Neural cell (in vitro differentiated cells): ENCODE results near the gene GFRA1. TPM values are rescaled to one million over a fixed set of nuclear protein-coding genes. Genes with fewer than 3 reads are reported as not detected.

Source experiments
- H2AFZ ChIP-seq: fragments of 200-600, 300-800 bp; sonication (generic), shearing (Covaris generic); 2 replicates; pipeline ENCODE4 v1.6.0; 2014; ENCODE audit warnings: low read depth, mild to moderate bottlenecking, antibody characterized with exemption, low read length, moderate library complexity
- H3F3A ChIP-seq: fragments of 200-600 bp; shearing (Covaris generic); 2 replicates; pipeline ENCODE4 v1.6.1; 2016; ENCODE audit warnings: mild to moderate bottlenecking, moderate library complexity, mixed read lengths, antibody characterized with exemption, low read length; ENCODE audit not compliant: insufficient read depth, poor library complexity, severe bottlenecking
- H3K27ac ChIP-seq: fragments of 200-600, 300-800 bp; sonication (generic), shearing (Covaris generic); 2 replicates; pipeline ENCODE4 v1.5.1; 2014; ENCODE audit warnings: mild to moderate bottlenecking, low read length, moderate library complexity
- H3K27me3 ChIP-seq: fragments of 300-800, 200-600 bp; sonication (generic), shearing (Covaris generic); 2 replicates; pipeline ENCODE4 v1.6.0; 2014; ENCODE audit warnings: mild to moderate bottlenecking, low read depth, low read length, moderate library complexity; ENCODE audit not compliant: insufficient read depth
- H3K36me3 ChIP-seq: fragments of 300-800, 200-600 bp; sonication (generic), shearing (Covaris generic); 2 replicates; pipeline ENCODE4 v1.5.1; 2014; ENCODE audit warnings: mild to moderate bottlenecking, antibody characterized with exemption, low read length, moderate library complexity; ENCODE audit not compliant: insufficient read depth
- H3K4me2 ChIP-seq: fragments of 300-800, 200-600 bp; sonication (generic), shearing (Covaris generic); 2 replicates; pipeline ENCODE4 v1.6.0; 2014; ENCODE audit warnings: mild to moderate bottlenecking, low read length
- H3K4me3 ChIP-seq: fragments of 300-800, 200-600 bp; sonication (generic), shearing (Covaris generic); 2 replicates; pipeline ENCODE4 v1.5.1; 2014; ENCODE audit warnings: mild to moderate bottlenecking, low read length, moderate library complexity
- H3K79me2 ChIP-seq: fragments of 200-600 bp; shearing (Covaris generic); replicated peaks from 2 replicates; pipeline ENCODE4 v1.6.0; 2014; ENCODE audit warnings: mild to moderate bottlenecking, low read length, moderate library complexity; ENCODE audit not compliant: insufficient read depth
- H3K9ac ChIP-seq: fragments of 300-800, 200-600 bp; sonication (generic), shearing (Covaris generic); 2 replicates; pipeline ENCODE4 v1.6.1; 2016; ENCODE audit warnings: mild to moderate bottlenecking, low read length, mixed read lengths
- H3K9me2 ChIP-seq: fragments of 200-600 bp; shearing (Covaris generic); 2 replicates; pipeline ENCODE4 v1.6.1; 2016; ENCODE audit warnings: mild to moderate bottlenecking, low read length, mixed read lengths; ENCODE audit not compliant: insufficient read depth
- H3K9me3 ChIP-seq: fragments of 200-600, 300-800 bp; sonication (generic), shearing (Covaris generic); 2 replicates; pipeline ENCODE4 v1.6.1; 2016; ENCODE audit warnings: mild to moderate bottlenecking, mixed run types, low read length, moderate library complexity, mixed read lengths
- H4K20me1 ChIP-seq: fragments of 200-600 bp; shearing (Covaris generic); 2 replicates; pipeline ENCODE4 v1.6.1; 2016; ENCODE audit warnings: mild to moderate bottlenecking, mixed run types; ENCODE audit not compliant: insufficient read depth
- CTCF ChIP-seq: fragments of 450-650 bp; IDR thresholded peaks from 2 replicates; pipeline ENCODE4 v1.5.1; 2014; ENCODE audit warnings: antibody characterized with exemption, mild to moderate bottlenecking, moderate library complexity; ENCODE audit not compliant: poor library complexity, severe bottlenecking
- EP300 ChIP-seq: fragments of 450-650 bp; conservative IDR thresholded peaks from 2 replicates; pipeline ENCODE4 v1.6.1; 2014; ENCODE audit warnings: antibody characterized with exemption, mild to moderate bottlenecking, moderate library complexity; ENCODE audit not compliant: poor library complexity, severe bottlenecking
- EZH2 ChIP-seq: fragments of 200-600, 300-800 bp; shearing (Covaris generic), sonication (generic); IDR thresholded peaks from 2 replicates; pipeline ENCODE4 v1.6.1; 2014; ENCODE audit warnings: antibody characterized with exemption, low read length, borderline replicate concordance, mild to moderate bottlenecking; ENCODE audit not compliant: insufficient read depth, poor library complexity, severe bottlenecking
- MXI1 ChIP-seq: fragments of 450-650 bp; conservative IDR thresholded peaks from 2 replicates; pipeline ENCODE4 v1.6.1; 2014; ENCODE audit warnings: antibody characterized with exemption, mild to moderate bottlenecking; ENCODE audit not compliant: poor library complexity, severe bottlenecking
- POLR2AphosphoS5 ChIP-seq: IDR thresholded peaks from 2 replicates; pipeline ENCODE4 v1.6.1; 2012
- RAD21 ChIP-seq: fragments of 450-650 bp; conservative IDR thresholded peaks from 2 replicates; pipeline ENCODE4 v1.6.1; 2014; ENCODE audit warnings: antibody characterized with exemption, mild to moderate bottlenecking, moderate library complexity
- REST ChIP-seq: IDR thresholded peaks from 2 replicates; pipeline ENCODE4 v1.6.1; 2012; ENCODE audit warnings: borderline replicate concordance
- SMC3 ChIP-seq: fragments of 450-650 bp; conservative IDR thresholded peaks from 2 replicates; pipeline ENCODE4 v1.6.1; 2014; ENCODE audit warnings: antibody characterized with exemption, mild to moderate bottlenecking, moderate library complexity; ENCODE audit not compliant: poor library complexity
- TAF1 ChIP-seq: IDR thresholded peaks from 2 replicates; pipeline ENCODE4 v1.6.1; 2012; ENCODE audit warnings: low read depth
- polyA plus RNA-seq: library from polyadenylated mRNA; depleted of rRNA; stranded (reverse); fragments of >200 nt; gene quantifications from 2 replicates; pipeline ENCODE4 v1.2.3, GENCODE V29; 2014

Gene GFRA1
- polyA plus RNA-seq, 1 donor from 2014 or later: 2.3 TPM

- Histone ChIP-seq H3K27me3 (no peaks in the 10 kb centered on the region), H3K9ac (no peak overlapping the region), H3K27ac (no peak overlapping the region), H3K4me2 (no peak overlapping the region), H3K36me3 (no peaks in the 10 kb centered on the region), H3K4me3 (no peak overlapping the region), H4K20me1 (no peaks in the 10 kb centered on the region), H3F3A (no peaks in the 10 kb centered on the region), H3K79me2 (no peaks in the 10 kb centered on the region), H2AFZ (no peak overlapping the region), H3K9me2 (no peaks in the 10 kb centered on the region), H3K9me3 (no peaks in the 10 kb centered on the region)
- TF ChIP-seq EZH2: no peak
Measured at GRCh38 chr10:116221053-116221452, 52.0 kb downstream of the GFRA1 start.

- Histone ChIP-seq H3K27ac (no peak overlapping the region), H3F3A (no peaks in the 10 kb centered on the region), H2AFZ (no peak overlapping the region), H4K20me1 (no peaks in the 10 kb centered on the region), H3K4me2 (no peak overlapping the region), H3K9ac (no peak overlapping the region), H3K9me2 (no peaks in the 10 kb centered on the region), H3K79me2 (no peaks in the 10 kb centered on the region), H3K4me3 (no peak overlapping the region), H3K36me3 (no peaks in the 10 kb centered on the region), H3K27me3 (no peaks in the 10 kb centered on the region), H3K9me3 (no peaks in the 10 kb centered on the region)
- TF ChIP-seq CTCF (no peak), RAD21 (no peak), EP300 (no peak), MXI1 (no peak), POLR2AphosphoS5 (no peak), EZH2 (no peak), TAF1 (no peak), REST (no peak), SMC3 (no peak)
Measured at GRCh38 chr10:116216676-116217075, 56.3 kb downstream of the GFRA1 start.

DNA sequence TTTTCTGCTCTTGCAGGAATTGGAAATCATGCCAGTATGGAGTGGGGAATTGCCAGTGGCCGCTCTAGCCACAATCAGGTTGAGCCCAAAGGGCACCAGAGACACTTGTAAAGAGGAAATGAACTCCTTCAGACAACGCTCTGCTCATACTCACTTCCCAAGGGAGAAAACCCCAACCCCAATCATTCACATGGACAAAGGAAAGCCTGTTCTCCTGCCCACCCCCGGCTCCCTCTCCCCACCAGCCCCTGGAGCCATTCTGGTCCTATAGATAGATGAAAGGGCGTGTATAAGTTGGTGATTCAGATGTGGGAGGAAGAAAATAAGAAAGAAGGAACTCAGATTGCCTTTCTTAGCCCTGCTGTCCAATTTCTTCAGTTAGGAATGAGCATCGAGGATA is 57.4 kb downstream of the GFRA1 start:
- Histone ChIP-seq H3K36me3 (no peaks in the 10 kb centered on the region), H3K27ac (no peak overlapping the region), H3K9ac (no peak overlapping the region), H3K27me3 (no peaks in the 10 kb centered on the region), H3K4me2 (no peak overlapping the region), H3K4me3 (no peak overlapping the region), H3F3A (no peaks in the 10 kb centered on the region), H4K20me1 (no peaks in the 10 kb centered on the region), H3K9me3 (no peaks in the 10 kb centered on the region), H3K9me2 (no peaks in the 10 kb centered on the region), H2AFZ (no peak overlapping the region), H3K79me2 (no peaks in the 10 kb centered on the region)
- TF ChIP-seq EP300 (no peak), EZH2 (no peak), TAF1 (no peak), RAD21 (no peak), CTCF (no peak), MXI1 (no peak), REST (no peak), POLR2AphosphoS5 (no peak), SMC3 (no peak)
